ENCODE results near the gene CHST11. TPM values are rescaled to one million over a fixed set of nuclear protein-coding genes. Genes with fewer than 3 reads are reported as not detected.

Gene CHST11
- total RNA-seq, 1 experiment from 2014 or later: 6.7 TPM

DNA sequence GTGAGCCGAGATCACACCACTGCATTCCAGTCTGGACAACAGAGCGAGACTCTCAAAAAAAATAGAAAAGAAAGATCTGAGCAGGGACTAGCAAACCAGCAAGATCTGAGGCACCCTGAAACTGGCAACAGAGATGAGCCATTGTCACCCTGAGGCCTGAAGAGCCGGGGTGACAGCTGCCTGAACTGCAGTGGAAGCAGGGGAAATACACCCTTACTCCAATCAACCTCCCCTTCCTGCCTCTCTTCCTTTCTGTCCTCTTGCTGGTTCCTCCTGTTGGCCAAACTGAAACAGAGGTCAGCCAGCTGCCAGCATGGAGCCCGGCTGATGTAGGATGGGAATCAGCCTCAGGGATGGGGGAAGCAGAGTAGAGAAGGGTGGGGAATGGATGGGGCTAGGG lies 192.0 kb downstream of the CHST11 start:
- H2BK12ac ChIP-seq (ENCODE audit: insufficient read length, low read depth, low read length): no peak overlapping the region
- no peak overlapping the region for H2BK20ac ChIP-seq (ENCODE audit: low read depth, low read length, poor library complexity, severe bottlenecking)
- Mint-ChIP-seq H3K27ac (no peak overlapping the region), H3K27me3 (ENCODE audit: low read depth) (peaks cover 3% of the 10 kb centered on the region; the same call in 1 of the 2 replicates), H3K4me3 (no peak overlapping the region), H3K9me3 (no peaks in the 10 kb centered on the region; a peak in 2 of 5 replicates), H3K36me3 (ENCODE audit: insufficient read depth in 1 of 3, low read depth in 3 of 3) (no peaks in the 10 kb centered on the region; a peak in 3 of 7 replicates), H3K4me1 (peaks cover 23 to 30% of the 10 kb centered on the region in 2 experiments)
- H2BK15ac ChIP-seq (ENCODE audit: low read depth, low read length): no peak overlapping the region
- H2BK5ac ChIP-seq (ENCODE audit: insufficient read length, low read length): no peak overlapping the region
- H3K79me2 ChIP-seq (ENCODE audit: insufficient read depth, low read length): no peaks in the 10 kb centered on the region
- no peak overlapping the region for H2AK5ac ChIP-seq (ENCODE audit: insufficient read length, low read length)
- DNase-seq: no peak
- no peak overlapping the region for H3K27ac ChIP-seq (ENCODE audit: insufficient read length, low read depth, low read length)
- no peak overlapping the region for H3K14ac ChIP-seq (ENCODE audit: insufficient read depth, low read length)
- H3K56ac ChIP-seq (ENCODE audit: insufficient read length, low read depth, low read length): no peak overlapping the region
- no peak overlapping the region for H3K18ac ChIP-seq (ENCODE audit: insufficient read length, low read depth, low read length)
- no peak overlapping the region for H2AFZ ChIP-seq (ENCODE audit: low read length)
- TF ChIP-seq, protein P1, sequence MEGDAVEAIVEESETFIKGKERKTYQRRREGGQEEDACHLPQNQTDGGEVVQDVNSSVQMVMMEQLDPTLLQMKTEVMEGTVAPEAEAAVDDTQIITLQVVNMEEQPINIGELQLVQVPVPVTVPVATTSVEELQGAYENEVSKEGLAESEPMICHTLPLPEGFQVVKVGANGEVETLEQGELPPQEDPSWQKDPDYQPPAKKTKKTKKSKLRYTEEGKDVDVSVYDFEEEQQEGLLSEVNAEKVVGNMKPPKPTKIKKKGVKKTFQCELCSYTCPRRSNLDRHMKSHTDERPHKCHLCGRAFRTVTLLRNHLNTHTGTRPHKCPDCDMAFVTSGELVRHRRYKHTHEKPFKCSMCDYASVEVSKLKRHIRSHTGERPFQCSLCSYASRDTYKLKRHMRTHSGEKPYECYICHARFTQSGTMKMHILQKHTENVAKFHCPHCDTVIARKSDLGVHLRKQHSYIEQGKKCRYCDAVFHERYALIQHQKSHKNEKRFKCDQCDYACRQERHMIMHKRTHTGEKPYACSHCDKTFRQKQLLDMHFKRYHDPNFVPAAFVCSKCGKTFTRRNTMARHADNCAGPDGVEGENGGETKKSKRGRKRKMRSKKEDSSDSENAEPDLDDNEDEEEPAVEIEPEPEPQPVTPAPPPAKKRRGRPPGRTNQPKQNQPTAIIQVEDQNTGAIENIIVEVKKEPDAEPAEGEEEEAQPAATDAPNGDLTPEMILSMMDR (conservative IDR thresholded peaks at IDR 0.05): no peak
- H3K4ac ChIP-seq (ENCODE audit: low read depth, low read length): no peak overlapping the region
- H3K23me2 ChIP-seq (ENCODE audit: insufficient read length, low read depth, low read length, poor library complexity, severe bottlenecking): no peaks in the 10 kb centered on the region
- no peak overlapping the region for H2BK120ac ChIP-seq (ENCODE audit: low read depth, low read length, poor library complexity, severe bottlenecking)
- H3T11ph ChIP-seq (ENCODE audit: low read length): no peak overlapping the region
- no peak overlapping the region for H3K9ac ChIP-seq (ENCODE audit: extremely low read depth, insufficient read length, low read length)
- H3K79me1 ChIP-seq (ENCODE audit: insufficient read depth, low read depth, low read length, poor library complexity, severe bottlenecking): no peaks in the 10 kb centered on the region
- peaks cover 3% of the 10 kb centered on the region; the same call in 1 of the 2 replicates for H3K4me1 ChIP-seq (ENCODE audit: insufficient read depth, low read length)
- H3K4me2 ChIP-seq (ENCODE audit: insufficient read depth, insufficient read length, low read length): no peak overlapping the region
- H3K23ac ChIP-seq (ENCODE audit: insufficient read length, low read depth, low read length): no peak overlapping the region
- no peaks in the 10 kb centered on the region for H3K27me3 ChIP-seq (ENCODE audit: insufficient read depth, low read length)
- H4K20me1 ChIP-seq (ENCODE audit: control insufficient read depth, insufficient read depth, insufficient read length): no peaks in the 10 kb centered on the region
- H4K5ac ChIP-seq (ENCODE audit: insufficient read length, low read depth, low read length): no peak overlapping the region
- no peak overlapping the region for H4K8ac ChIP-seq (replicated peaks; ENCODE audit: insufficient read length, low read depth, low read length)
- WGBS (ENCODE audit: extremely low coverage, insufficient read length, low lambda C conversion rate): no CpG with 5 or more reads among the region's 4 CpGs
- H4K91ac ChIP-seq (ENCODE audit: insufficient read length, low read depth, low read length): no peak overlapping the region
- H3K9me3 ChIP-seq (ENCODE audit: control insufficient read depth, low read depth, low read length): no peaks in the 10 kb centered on the region
